Activated naive CD4-positive, alpha-beta T cell treated with anti-CD3 and anti-CD28 coated beads, Interleukin-2, amount 50 U/mL, for 72 hours (primary cell): ENCODE data around the gene PLA2G6. TPM values are rescaled to one million over a fixed set of nuclear protein-coding genes. Genes with fewer than 3 reads are reported as not detected.
"Not testable (repeated sequence)": the region's sequence is repeated elsewhere in the genome, so short reads cannot be mapped to it uniquely, and the experiment has no call there.

Experiments
- ATAC-seq, 2 donors: fragments of 150-1000 bp; cut with Tn5 transposase; 2 replicates each; pipeline ENCODE4 v1.10.0; 2021; ENCODE audit warnings: mild to moderate bottlenecking in 2 of 2, moderate library complexity in 2 of 2
- DNase-seq, 2 donors: peaks; one replicate each; pipeline ENCODE4 v3.0.0; 2021 to 2022; ENCODE audit warnings: low spot score in 2 of 2
- H3K27ac Mint-ChIP-seq, 2 donors: one replicate each; pipeline ENCODE4 v1.8.0; 2022; ENCODE audit warnings: mild to moderate bottlenecking in 2 of 2, mixed read lengths in 2 of 2
- H3K36me3 Mint-ChIP-seq, 2 donors: one replicate each; pipeline ENCODE4 v1.8.0; 2022; ENCODE audit warnings: mixed read lengths in 2 of 2
- H3K9me3 Mint-ChIP-seq, 2 donors: one replicate each; pipeline ENCODE4 v1.8.0; 2022; ENCODE audit warnings: mixed read lengths in 2 of 2
- total RNA-seq, 2 donors: library from RNA; stranded (reverse); gene quantifications; one replicate each; pipeline ENCODE4 v1.2.3, GENCODE V29; 2022

PLA2G6 gene
- total RNA-seq, 2 donors from 2014 or later: 74.3 to 75.7 TPM

- DNase-seq, H3K36me3 Mint-ChIP-seq, ATAC-seq, H3K9me3 Mint-ChIP-seq, H3K27ac Mint-ChIP-seq: not testable (repeated sequence)
Observed at GRCh38 chr22:38117556-38117955, 64.1 kb downstream of the PLA2G6 start.

DNA sequence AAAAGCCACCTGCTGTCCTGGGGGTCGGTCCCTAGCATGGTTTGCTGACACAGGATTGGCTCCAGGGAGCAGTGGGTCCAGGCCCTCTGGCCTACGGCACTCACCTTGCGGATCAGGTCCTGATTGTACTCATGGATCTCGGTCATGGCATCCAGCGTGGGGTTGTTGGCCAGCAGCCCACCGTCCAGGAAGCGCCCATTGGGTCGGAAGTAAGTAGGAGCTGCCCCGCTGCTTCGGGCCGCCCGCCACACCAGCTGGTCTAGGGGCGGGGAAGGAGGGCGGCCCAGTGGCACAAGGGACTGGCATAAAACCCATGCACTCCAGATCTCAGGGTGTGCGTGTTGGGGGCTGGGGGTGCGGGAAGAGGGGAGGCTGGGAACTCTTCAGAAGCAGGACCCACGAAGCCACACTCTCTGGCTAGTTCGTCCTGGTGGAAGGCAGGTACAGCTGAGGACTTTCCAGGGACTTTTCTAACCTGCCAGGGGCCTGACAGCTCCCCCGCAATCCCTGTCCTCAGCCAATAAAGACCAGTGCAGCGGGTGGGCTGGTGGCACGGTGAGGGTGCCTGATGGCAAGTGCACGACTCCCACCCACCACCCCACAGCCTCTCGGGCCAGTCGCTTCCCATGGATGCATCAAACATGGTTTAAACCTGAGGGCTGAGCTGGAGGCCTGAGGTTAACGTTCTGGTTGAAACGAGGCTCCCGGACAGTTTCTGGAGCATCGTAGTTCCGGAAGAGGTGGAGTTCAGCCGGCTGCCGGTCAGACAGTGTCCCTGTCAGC lies 66.0 kb downstream of the PLA2G6 start:
- no peak overlapping the region for H3K27ac Mint-ChIP-seq
- no peaks in the 10 kb centered on the region for H3K36me3 Mint-ChIP-seq
- H3K9me3 Mint-ChIP-seq: no peaks in the 10 kb centered on the region
- ATAC-seq: no peak
- no peak for DNase-seq

DNA sequence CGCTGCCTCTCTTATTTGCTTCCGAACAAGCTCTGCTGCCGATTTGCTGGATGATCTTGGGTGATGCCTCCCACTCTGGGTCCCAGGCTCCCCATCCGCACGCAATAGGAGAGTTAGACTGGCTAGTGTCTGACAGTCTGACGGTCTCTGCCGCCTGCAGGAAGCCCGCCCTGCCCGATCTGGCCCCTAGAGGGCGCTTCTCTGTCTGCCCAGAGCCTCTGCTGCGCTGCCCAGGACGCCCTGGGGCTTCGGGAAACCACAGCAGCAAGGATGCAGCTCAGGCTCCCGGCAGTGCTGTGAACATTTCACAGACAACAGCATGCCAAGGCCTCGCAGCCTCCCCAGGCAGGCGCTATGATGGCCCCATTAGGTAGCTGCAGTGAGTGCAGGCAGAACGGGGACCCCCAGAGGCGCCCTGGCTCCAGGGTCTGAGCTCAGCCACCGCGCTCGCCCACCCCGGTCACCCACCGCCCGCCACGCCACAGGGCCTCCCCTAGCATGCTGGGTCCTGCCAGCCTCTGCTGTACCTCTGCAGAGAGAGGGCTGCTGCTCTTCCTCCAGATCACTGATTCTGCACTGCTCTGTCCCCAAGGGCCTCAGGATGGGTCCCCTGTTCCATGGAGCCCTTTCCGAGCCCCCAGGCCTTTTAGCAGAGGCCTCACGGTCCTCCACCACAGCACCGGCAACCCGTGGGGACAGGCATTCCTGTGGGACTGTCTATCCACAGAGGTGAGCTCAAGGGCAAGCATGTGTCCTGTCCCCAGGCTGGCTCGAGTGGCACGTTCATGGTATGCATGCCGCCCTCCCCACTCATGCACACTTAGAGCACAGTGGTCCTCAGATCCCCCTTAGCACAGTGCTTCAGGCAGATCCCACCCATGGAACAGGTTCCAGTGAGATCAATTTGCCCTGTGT lies 66.9 kb downstream of the PLA2G6 start:
- no peaks in the 10 kb centered on the region for H3K9me3 Mint-ChIP-seq
- H3K27ac Mint-ChIP-seq: peak overlapping the region in 1 of 2 donors; percentile 88
- H3K36me3 Mint-ChIP-seq: no peaks in the 10 kb centered on the region
- peak; percentile 89 for ATAC-seq
- peak; percentile 76 to 89 for DNase-seq

DNA sequence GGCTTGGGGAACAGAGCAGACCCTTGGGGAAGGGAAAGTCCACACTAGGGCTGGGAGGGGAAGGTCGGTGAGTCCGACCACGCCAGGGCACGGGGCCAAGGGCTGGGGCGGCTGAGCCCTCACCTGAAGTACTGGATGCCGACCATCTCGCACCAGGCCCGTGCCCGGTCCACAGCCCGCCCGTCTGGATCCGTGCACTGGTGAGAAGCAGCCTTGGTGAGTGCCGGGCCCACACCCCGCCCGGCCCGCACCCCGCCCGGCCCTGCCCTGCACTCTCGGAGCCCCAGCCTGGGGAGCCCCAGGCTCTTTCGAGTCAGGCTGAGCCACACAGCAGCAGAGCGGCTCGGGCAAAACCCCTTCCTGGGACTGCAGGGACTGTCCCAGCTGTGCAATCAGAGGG lies 69.2 kb downstream of the PLA2G6 start:
- H3K36me3 Mint-ChIP-seq: no peaks in the 10 kb centered on the region

DNA sequence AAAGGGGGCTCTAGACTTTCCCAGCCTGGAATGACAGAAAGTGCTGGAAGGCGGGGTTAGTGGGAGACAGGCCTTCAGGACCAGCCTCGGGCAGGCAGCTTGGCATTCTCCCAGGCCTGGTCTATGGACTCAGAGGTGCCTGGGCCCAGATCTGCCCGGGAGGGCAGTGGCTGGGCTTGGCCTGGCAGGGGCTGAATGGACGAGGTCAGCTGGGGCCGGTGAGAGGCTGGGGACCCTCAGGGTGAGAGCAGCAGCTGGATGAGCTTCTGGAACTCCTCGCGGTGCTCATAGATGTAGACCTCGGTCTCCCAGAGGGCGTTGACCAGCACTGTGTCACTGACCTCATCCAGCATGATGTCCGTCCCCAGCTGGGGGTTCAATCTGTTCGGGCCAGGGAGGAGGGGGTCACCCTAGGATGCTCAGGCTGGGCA lies 69.7 kb downstream of the PLA2G6 start:
- H3K36me3 Mint-ChIP-seq: no peaks in the 10 kb centered on the region
- no peak overlapping the region for H3K27ac Mint-ChIP-seq
- no peak for DNase-seq
- no peaks in the 10 kb centered on the region for H3K9me3 Mint-ChIP-seq
- ATAC-seq: no peak

More for the DNA sequence above, 69.2 kb downstream of the PLA2G6 start:
- no peak for DNase-seq
- Mint-ChIP-seq H3K27ac (no peak overlapping the region), H3K9me3 (no peaks in the 10 kb centered on the region)
- no peak for ATAC-seq

DNA sequence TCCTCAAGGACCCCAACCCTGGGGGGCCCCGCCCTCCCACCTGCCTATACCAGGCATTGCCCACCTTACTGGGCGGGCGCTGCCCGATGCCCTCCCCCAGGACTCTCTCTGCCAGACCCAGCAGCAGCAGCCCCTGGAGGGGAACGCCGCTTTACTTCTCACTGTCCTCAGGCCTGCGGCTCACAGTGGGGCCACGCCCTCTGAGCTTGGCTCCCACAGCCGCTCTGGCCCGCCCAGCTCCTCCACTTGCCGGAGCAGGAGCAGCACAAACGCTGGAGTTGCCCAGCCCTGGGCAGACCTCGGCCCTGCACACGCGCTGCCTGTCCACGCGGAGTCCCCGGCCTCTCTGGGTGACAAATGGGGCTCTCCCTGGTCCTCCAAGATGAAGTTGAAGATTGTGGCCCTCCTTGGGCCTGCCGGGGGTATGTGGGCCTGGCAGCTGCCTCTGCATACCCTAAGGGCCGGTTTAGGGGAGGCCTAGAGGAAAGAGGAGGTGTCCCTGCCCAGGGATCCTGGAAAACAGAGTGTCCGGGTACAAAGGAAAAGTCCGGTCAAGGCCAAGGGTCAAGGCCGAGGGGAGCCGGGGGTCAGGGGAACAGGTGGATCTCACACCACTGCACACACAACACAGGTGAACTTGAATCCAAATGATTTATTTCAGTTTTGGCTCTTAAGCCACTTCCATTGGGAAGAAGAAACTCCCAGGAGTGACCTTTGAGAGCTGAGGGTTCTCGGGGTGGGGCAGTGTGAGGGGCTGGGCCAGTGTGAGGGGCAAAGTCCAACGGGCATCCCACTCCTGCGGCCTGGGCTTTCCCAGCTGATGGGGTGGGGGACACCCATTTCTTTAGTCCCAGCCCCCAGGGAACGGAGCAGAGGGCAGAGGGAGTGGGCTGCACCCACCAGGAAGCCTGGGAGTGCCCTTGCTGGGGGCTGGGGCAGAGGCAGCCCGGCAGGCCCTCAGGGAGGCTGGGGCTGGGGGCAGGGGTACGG lies 70.5 kb downstream of the PLA2G6 start:
- peak overlapping the region; percentile 48 to 55 for H3K27ac Mint-ChIP-seq
- no peaks in the 10 kb centered on the region for H3K36me3 Mint-ChIP-seq
- ATAC-seq: no peak
- no peaks in the 10 kb centered on the region for H3K9me3 Mint-ChIP-seq
- no peak for DNase-seq

DNA sequence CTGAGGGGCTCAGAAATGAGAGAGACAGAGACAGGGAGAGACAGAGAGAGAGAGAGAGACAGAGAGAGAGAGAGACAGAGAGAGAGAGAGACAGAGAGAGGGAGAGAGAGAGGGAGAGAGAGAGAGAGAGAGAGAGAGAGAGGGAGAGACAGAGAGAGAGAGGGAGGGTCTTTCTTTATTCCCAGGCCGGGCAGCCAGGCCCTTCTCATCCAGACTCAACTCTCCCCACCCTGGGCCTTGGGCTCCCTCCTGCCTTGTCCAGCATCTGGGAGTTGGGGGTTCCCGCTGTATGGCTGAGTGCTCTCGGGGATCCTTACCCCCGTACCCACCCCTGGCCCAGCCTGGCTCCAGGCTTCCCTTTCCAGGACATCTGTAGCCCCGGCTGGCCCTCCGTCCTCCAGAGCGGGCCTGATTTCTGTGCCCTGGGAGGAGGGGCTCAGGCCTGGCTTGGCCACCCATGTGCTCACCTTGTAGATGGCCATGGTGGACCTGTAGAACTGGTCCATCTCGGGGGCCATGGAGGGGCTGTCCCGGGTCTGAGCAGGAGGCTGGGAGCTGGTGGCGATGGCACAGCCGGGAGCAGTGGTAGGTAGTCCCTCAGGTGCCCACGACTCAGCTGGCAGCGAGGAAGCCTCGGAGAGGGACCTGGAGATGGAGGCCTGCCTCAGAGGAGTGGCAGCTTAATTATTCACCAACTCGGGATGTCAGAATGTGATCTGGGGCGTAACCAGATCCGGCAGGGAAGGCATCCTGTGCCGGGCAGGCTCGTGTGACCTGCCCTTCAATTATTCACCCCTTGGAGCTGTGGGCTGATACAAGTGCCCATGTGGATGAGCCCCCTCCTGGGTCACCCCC lies 71.4 kb downstream of the PLA2G6 start, which contains the start of gene BAIAP2L2:
Gene BAIAP2L2, minus strand, starts transcription at position 677 of the 855 bp plus-strand sequence. Its CDS starts 159 bp downstream, at position 518.
- no peak for DNase-seq
- no peak for ATAC-seq
- Mint-ChIP-seq H3K27ac (peak within 1 kb of the TSS; percentile 62 to 77), H3K9me3 (no peaks in the 10 kb centered on the region), H3K36me3 (no peaks in the 10 kb centered on the region)

DNA sequence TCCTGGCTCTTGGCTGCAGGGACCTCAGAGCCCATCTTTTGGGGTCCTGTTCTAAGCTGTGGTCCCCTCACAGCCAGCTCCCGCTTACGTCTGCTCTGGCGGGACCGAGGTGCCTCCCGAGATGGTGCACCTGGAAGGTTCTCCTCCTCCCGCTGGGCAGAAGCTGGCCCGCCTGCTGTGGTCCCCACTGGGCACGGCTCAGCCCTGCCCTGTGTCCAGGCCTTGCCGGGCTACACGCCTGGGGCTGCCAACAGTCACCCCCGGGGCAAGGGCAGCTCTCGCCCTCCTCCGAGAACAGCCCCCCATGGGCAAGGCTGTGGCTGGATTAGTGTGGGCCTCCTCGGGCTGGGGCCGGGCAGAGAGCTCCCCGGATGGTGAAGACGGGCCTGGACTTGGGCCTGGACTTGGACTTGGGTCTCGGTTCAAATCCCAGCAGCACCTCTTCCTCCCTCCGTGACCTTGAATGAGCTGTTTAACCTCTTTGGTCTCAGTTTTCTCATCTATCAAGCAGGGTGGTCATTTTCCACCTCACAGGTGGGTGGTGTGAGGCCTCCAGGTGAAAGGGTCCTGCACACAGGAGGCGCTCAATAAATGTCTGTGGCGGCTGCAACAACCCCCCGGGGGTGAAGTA lies 72.1 kb downstream of the PLA2G6 start:
- no peaks in the 10 kb centered on the region for H3K9me3 Mint-ChIP-seq
- peak overlapping the region; percentile 62 to 77 for H3K27ac Mint-ChIP-seq
- DNase-seq: no peak
- peak in 1 of 2 donors; percentile 34 for ATAC-seq
- no peaks in the 10 kb centered on the region for H3K36me3 Mint-ChIP-seq

GRCh38 chr22:38108561-38109319 lies 72.9 kb downstream of the PLA2G6 start:
- peak in 1 of 2 donors; percentile 16 for ATAC-seq
- Mint-ChIP-seq H3K36me3 (no peaks in the 10 kb centered on the region), H3K9me3 (no peaks in the 10 kb centered on the region), H3K27ac (peak overlapping the region in 1 of 2 donors; percentile 56)
- DNase-seq: no peak

GRCh38 chr22:38107692-38108515 lies 73.7 kb downstream of the PLA2G6 start:
- no peaks in the 10 kb centered on the region for H3K36me3 Mint-ChIP-seq
- H3K9me3 Mint-ChIP-seq: no peaks in the 10 kb centered on the region
- DNase-seq (no peak), ATAC-seq (no peak)
- H3K27ac Mint-ChIP-seq: peak overlapping the region in 1 of 2 donors; percentile 56

- no peaks in the 10 kb centered on the region for H3K36me3 Mint-ChIP-seq
- no peaks in the 10 kb centered on the region for H3K9me3 Mint-ChIP-seq
- ATAC-seq: no peak
- H3K27ac Mint-ChIP-seq: peak overlapping the region in 1 of 2 donors; percentile 60
- DNase-seq: no peak
Observed at GRCh38 chr22:38106814-38107578, 74.6 kb downstream of the PLA2G6 start.

DNA sequence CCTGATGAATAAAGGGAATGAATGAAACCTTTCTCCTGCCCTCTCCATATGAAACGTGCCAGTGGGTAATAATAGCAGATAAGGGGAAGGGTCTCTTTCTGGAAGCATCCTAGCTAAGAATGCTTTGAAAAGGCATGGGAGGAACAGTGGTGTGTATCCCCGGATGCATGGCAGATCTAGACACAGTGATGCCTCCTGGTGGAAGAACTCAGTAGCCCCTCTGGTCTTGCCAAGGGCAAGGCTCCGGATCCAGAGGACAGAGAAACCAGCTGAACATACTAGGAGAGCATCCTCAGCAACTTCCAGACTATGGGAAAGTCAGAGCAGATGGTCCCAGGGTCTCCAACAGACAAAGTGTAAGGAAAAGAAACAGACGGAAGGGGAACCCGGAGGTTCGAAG lies 77.5 kb downstream of the PLA2G6 start:
- no peak for DNase-seq
- H3K36me3 Mint-ChIP-seq: no peaks in the 10 kb centered on the region
- no peaks in the 10 kb centered on the region for H3K9me3 Mint-ChIP-seq
- ATAC-seq: no peak
- H3K27ac Mint-ChIP-seq: no peak overlapping the region

DNA sequence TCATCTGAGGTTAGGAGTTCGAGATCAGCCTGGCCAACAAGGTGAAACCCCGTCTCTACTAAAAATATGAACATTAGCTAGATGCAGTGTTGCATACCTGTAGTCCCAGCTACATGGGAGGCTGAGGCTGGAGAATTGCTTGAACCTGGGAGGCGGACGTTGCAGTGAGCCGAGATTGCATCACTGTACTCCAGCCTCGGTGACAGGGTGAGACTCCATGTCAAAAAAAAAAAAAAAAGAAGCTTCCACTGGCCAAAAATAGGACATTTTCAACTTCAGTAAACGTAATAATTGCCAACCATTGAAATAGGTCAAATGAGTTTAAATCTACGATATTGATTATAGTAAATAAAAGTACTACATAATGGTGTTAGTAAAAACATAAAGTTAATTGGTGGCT lies 78.0 kb downstream of the PLA2G6 start:
- ATAC-seq: no peak
- Mint-ChIP-seq H3K9me3 (no peaks in the 10 kb centered on the region), H3K36me3 (no peaks in the 10 kb centered on the region), H3K27ac (no peak overlapping the region)
- no peak for DNase-seq
